Daoy (cell line): ENCODE measurements around the gene GAMT. TPM values are rescaled to one million over a fixed set of nuclear protein-coding genes. Genes with fewer than 3 reads are reported as not detected.

Experiments
- DNase-seq: peaks from one replicate; pipeline ENCODE4 v3.0.0-alpha.2; 2015; ENCODE audit warnings: low read depth
- total RNA-seq: library from RNA; depleted of rRNA; stranded (reverse); fragments of >200 nt; shearing (Covaris generic); gene quantifications from 2 replicates; pipeline ENCODE4 v1.2.3, GENCODE V29; 2014

Gene GAMT
- total RNA-seq, 1 experiment from 2014 or later, result 26.3 TPM

GRCh38 chr19:1401889-1402217, 511 bp upstream of the GAMT start:
- no peak for DNase-seq

GRCh38 chr19:1400281-1401137, 833 bp downstream of the GAMT start:
- DNase-seq, result no peak

- no peak for DNase-seq
These were observed 1.6 kb downstream of the GAMT start for GRCh38 chr19:1399745-1400144.

GRCh38 chr19:1399079-1399478, 2.3 kb downstream of the GAMT start:
- no peak for DNase-seq

GRCh38 chr19:1397838-1398237, 3.5 kb downstream of the GAMT start:
- DNase-seq, result no peak

- no peak for DNase-seq
These were observed 4.3 kb downstream of the GAMT start for GRCh38 chr19:1396768-1397679.

- peak; percentile 53 for DNase-seq
These were observed 5.1 kb downstream of the GAMT start for GRCh38 chr19:1396019-1396767.

GRCh38 chr19:1395194-1396018, 5.9 kb downstream of the GAMT start:
- no peak for DNase-seq

GRCh38 chr19:1394252-1395193, 6.8 kb downstream of the GAMT start:
- no peak for DNase-seq

GRCh38 chr19:1393841-1394240, 7.5 kb downstream of the GAMT start:
- no peak for DNase-seq

GRCh38 chr19:1392939-1393530, 8.3 kb downstream of the GAMT start:
- DNase-seq, result no peak

- no peak for DNase-seq
These were observed 8.9 kb downstream of the GAMT start for GRCh38 chr19:1392407-1392806.

GRCh38 chr19:1390890-1391423, 10.4 kb downstream of the GAMT start:
- DNase-seq, result no peak

- no peak for DNase-seq
These were observed 12.1 kb downstream of the GAMT start for GRCh38 chr19:1389033-1389940.

GRCh38 chr19:1388637-1389026, 12.7 kb downstream of the GAMT start:
- DNase-seq, result no peak

GRCh38 chr19:1387684-1388636, 13.4 kb downstream of the GAMT start:
- DNase-seq, result no peak
